HepG2 (cell line): ENCODE measurements around the gene ALB. TPM values are rescaled to one million over a fixed set of nuclear protein-coding genes. Genes with fewer than 3 reads are reported as not detected.

ENCODE experiments used
- CREB1 ChIP-seq, 2 experiments: fragments of 450-650 bp in 1 of 2; IDR thresholded peaks; 2 replicates each; pipeline ENCODE4 v1.6.1; 2016 to 2017; ENCODE audit warnings: control low read depth in 1 of 2, mild to moderate bottlenecking in 1 of 2, missing compliant biosample characterization in 1 of 2, missing genetic modification characterization in 1 of 2
- HDAC1 ChIP-seq: sonication (generic); formaldehyde crosslinking; IDR thresholded peaks from 2 replicates; pipeline ENCODE4 v1.5.1; 2020; ENCODE audit warnings: mild to moderate bottlenecking, missing genetic modification reagents
- HOXA3 ChIP-seq: sonication (generic); formaldehyde crosslinking; IDR thresholded peaks from 2 replicates; pipeline ENCODE4 v1.5.0; 2020; ENCODE audit warnings: missing genetic modification reagents
- KLF12 ChIP-seq: sonication (generic); formaldehyde crosslinking; IDR thresholded peaks from 2 replicates; pipeline ENCODE4 v1.4.0; 2020; ENCODE audit warnings: missing genetic modification reagents, borderline replicate concordance
- LRRFIP1 ChIP-seq: sonication (generic); formaldehyde crosslinking; conservative IDR thresholded peaks from 2 replicates; pipeline ENCODE4 v1.4.0; 2020; ENCODE audit warnings: missing genetic modification reagents
- PAF1 ChIP-seq: IDR thresholded peaks from 2 replicates; pipeline ENCODE4 v1.6.1; 2016; ENCODE audit warnings: missing genetic modification reagents, missing compliant biosample characterization
- PAWR ChIP-seq: sonication (generic); formaldehyde crosslinking; IDR thresholded peaks from 2 replicates; pipeline ENCODE4 v1.4.0; 2020; ENCODE audit warnings: missing genetic modification reagents, mild to moderate bottlenecking, borderline replicate concordance
- PHF5A ChIP-seq: IDR thresholded peaks from one replicate; pipeline ENCODE4 v1.6.1; 2018; ENCODE audit warnings: low read depth, missing genetic modification reagents; ENCODE audit not compliant: unreplicated experiment
- POLR2A ChIP-seq, 2 experiments: IDR thresholded peaks; 2 replicates each; pipeline ENCODE4 v1.6.1; 2011; ENCODE audit warnings: low read depth in 2 of 2, low read length in 2 of 2, mild to moderate bottlenecking in 1 of 2, moderate library complexity in 1 of 2; ENCODE audit not compliant: insufficient read depth in 1 of 2
- POLR2AphosphoS2 ChIP-seq: IDR thresholded peaks from 2 replicates; pipeline ENCODE4 v1.6.1; 2011; ENCODE audit warnings: low read depth, low read length, improper control_type of control experiment
- REPIN1 ChIP-seq: sonication (generic); formaldehyde crosslinking; IDR thresholded peaks from 2 replicates; pipeline ENCODE4 v1.8.0; 2022; ENCODE audit warnings: missing genetic modification reagents, low read depth, mild to moderate bottlenecking, borderline replicate concordance
- ZC3H13 ChIP-seq: sonication (generic); formaldehyde crosslinking; IDR thresholded peaks from 2 replicates; pipeline ENCODE4 v1.8.1; 2023; ENCODE audit warnings: mild to moderate bottlenecking, missing genetic modification reagents, moderate library complexity
- ZMYM2 ChIP-seq: sonication (generic); formaldehyde crosslinking; IDR thresholded peaks from 2 replicates; pipeline ENCODE4 v1.8.0; 2022; ENCODE audit warnings: mild to moderate bottlenecking, missing genetic modification reagents
- ZNF335 ChIP-seq: sonication (generic); formaldehyde crosslinking; IDR thresholded peaks from 2 replicates; pipeline ENCODE4 v1.4.0; 2020; ENCODE audit warnings: missing genetic modification reagents
- ZNF432 ChIP-seq: sonication (generic); formaldehyde crosslinking; IDR thresholded peaks from 2 replicates; pipeline ENCODE4 v1.5.0; 2020; ENCODE audit warnings: missing genetic modification reagents, mild to moderate bottlenecking, borderline replicate concordance
- ZNF510 ChIP-seq: sonication (generic); formaldehyde crosslinking; IDR thresholded peaks from 2 replicates; pipeline ENCODE4 v1.4.0; 2020; ENCODE audit warnings: low read depth, mild to moderate bottlenecking, missing genetic modification reagents
- ZNF543 ChIP-seq: sonication (generic); formaldehyde crosslinking; IDR thresholded peaks from 2 replicates; pipeline ENCODE4 v1.4.0; 2020; ENCODE audit warnings: mild to moderate bottlenecking, missing genetic modification reagents
- ZNF550 ChIP-seq: sonication (generic); formaldehyde crosslinking; IDR thresholded peaks from 2 replicates; pipeline ENCODE4 v1.4.0; 2020; ENCODE audit warnings: mild to moderate bottlenecking, missing genetic modification reagents, borderline replicate concordance
- ZNF562 ChIP-seq: sonication (generic); formaldehyde crosslinking; IDR thresholded peaks from 2 replicates; pipeline ENCODE4 v1.8.0; 2022; ENCODE audit warnings: missing genetic modification reagents, borderline replicate concordance
- ZXDC ChIP-seq: sonication (generic); formaldehyde crosslinking; IDR thresholded peaks from 2 replicates; pipeline ENCODE4 v1.5.0; 2020; ENCODE audit warnings: mild to moderate bottlenecking, missing genetic modification reagents
- polyA plus RNA-seq, 8 experiments: library from polyadenylated mRNA; depleted of rRNA in 3 of 8; stranded (reverse) in 7 of 8; unstranded in 1 of 8; fragments of >200 nt; fragmentation: Illumina TruSeq in 4 of 8; extraction: Trizol in 4 of 8; gene quantifications; 2 replicates each; pipeline versions ENCODE4 v1.2.1 to v1.2.3, GENCODE V29; 2011 to 2016; ENCODE audit warnings: low read depth in 4 of 8, missing spikeins in 1 of 8, mixed read lengths in 1 of 8; ENCODE audit not compliant: insufficient read depth in 1 of 8
- total RNA-seq, 5 experiments: library from RNA; depleted of rRNA; stranded (reverse); fragments of >200 nt; fragmentation: Illumina TruSeq; extraction: Trizol; gene quantifications; 2 replicates each; pipeline ENCODE4 v1.2.3, GENCODE V29; 2016; ENCODE audit warnings: low read depth in 1 of 5
- TF ChIP-seq, protein P1 (sequence below): sonication (generic); formaldehyde crosslinking; IDR thresholded peaks from 2 replicates; pipeline ENCODE4 v1.4.0; 2020; ENCODE audit warnings: low read depth, missing genetic modification reagents

The ALB gene
- total and polyA plus RNA-seq, 2 of the 13 experiments (the other 11 are each of a cell fraction or from before 2014, with no cell fraction given) = 22,259 to 22,625 TPM

GRCh38 chr4:73451981-73452747, 48.1 kb downstream of the ALB start (continued):
- TF ChIP-seq CREB1 (IDR thresholded peaks at IDR 0.05) (no peak), CREB1 (CRISPR knock-in tag; IDR thresholded peaks at IDR 0.05) (0 out of 2 replicates have a peak, but pooled peaks have one; percentile 27), HOXA3 (CRISPR knock-in tag) (0 out of 2 replicates have a peak, but pooled peaks have one; percentile 17), ZNF543 (CRISPR knock-in tag) (no peak), ZMYM2 (CRISPR knock-in tag) (no peak), PHF5A (CRISPR knock-in tag) (peak; percentile 25), PAF1 (CRISPR knock-in tag) (peak; percentile 44; the same call in 1 of the 2 replicates), HDAC1 (CRISPR knock-in tag) (no peak), KLF12 (no peak), ZC3H13 (CRISPR knock-in tag) (0 out of 2 replicates have a peak, but pooled peaks have one; percentile 24), ZNF432 (CRISPR knock-in tag) (no peak), ZNF550 (CRISPR knock-in tag) (no peak), ZNF510 (CRISPR knock-in tag) (peak; percentile 20; the same call in 1 of the 2 replicates), LRRFIP1 (no peak), ZNF335 (CRISPR knock-in tag) (no peak), POLR2AphosphoS2 (no peak), ZNF562 (CRISPR knock-in tag) (peak; percentile 51), REPIN1 (CRISPR knock-in tag) (no peak; the same call in 1 of the 2 replicates), PAWR (CRISPR knock-in tag) (no peak), POLR2A (IDR thresholded peaks at IDR 0.05; ENCODE audit: insufficient read depth in 1 of 2, low read depth in 2 of 2, low read length in 2 of 2) (peak; percentile 65 to 67), ZXDC (CRISPR knock-in tag) (no peak)
- TF ChIP-seq, protein P1, sequence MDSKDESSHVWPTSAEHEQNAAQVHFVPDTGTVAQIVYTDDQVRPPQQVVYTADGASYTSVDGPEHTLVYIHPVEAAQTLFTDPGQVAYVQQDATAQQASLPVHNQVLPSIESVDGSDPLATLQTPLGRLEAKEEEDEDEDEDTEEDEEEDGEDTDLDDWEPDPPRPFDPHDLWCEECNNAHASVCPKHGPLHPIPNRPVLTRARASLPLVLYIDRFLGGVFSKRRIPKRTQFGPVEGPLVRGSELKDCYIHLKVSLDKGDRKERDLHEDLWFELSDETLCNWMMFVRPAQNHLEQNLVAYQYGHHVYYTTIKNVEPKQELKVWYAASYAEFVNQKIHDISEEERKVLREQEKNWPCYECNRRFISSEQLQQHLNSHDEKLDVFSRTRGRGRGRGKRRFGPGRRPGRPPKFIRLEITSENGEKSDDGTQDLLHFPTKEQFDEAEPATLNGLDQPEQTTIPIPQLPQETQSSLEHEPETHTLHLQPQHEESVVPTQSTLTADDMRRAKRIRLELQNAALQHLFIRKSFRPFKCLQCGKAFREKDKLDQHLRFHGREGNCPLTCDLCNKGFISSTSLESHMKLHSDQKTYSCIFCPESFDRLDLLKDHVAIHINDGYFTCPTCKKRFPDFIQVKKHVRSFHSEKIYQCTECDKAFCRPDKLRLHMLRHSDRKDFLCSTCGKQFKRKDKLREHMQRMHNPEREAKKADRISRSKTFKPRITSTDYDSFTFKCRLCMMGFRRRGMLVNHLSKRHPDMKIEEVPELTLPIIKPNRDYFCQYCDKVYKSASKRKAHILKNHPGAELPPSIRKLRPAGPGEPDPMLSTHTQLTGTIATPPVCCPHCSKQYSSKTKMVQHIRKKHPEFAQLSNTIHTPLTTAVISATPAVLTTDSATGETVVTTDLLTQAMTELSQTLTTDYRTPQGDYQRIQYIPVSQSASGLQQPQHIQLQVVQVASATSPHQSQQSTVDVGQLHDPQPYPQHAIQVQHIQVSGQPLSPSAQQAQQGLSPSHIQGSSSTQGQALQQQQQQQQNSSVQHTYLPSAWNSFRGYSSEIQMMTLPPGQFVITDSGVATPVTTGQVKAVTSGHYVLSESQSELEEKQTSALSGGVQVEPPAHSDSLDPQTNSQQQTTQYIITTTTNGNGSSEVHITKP (CRISPR knock-in tag) = no peak
